ENCODE data around the gene PSMD6.

- TF ChIP-seq POLR2AphosphoS5 (IDR thresholded peaks at IDR 0.05; ENCODE audit: low read depth, low read length), result no peak
- no peak for TF ChIP-seq SIN3A (IDR thresholded peaks at IDR 0.05; ENCODE audit: borderline replicate concordance, insufficient read depth, low read length)
- no peak for TF ChIP-seq TAF1 (IDR thresholded peaks at IDR 0.05; ENCODE audit: borderline replicate concordance, insufficient read depth, low read length)
Measured at GRCh38 chr3:63975723-63976122, 47.6 kb downstream of the PSMD6 start.

All from PFSK-1 (cell line).